HG02870 (cell line): ENCODE measurements around the gene CYP2W1.

Experiments
- ATAC-seq: cut with Tn5 transposase; IDR thresholded peaks from one replicate; pipeline ENCODE4 v1.9.1; 2021; ENCODE audit warnings: mild to moderate bottlenecking, moderate library complexity; ENCODE audit not compliant: unreplicated experiment

The CYP2W1 gene

GRCh38 chr7:1011297-1012003 lies 28.5 kb downstream of the CYP2W1 start:
- no peak for ATAC-seq

GRCh38 chr7:1012004-1012715 lies 29.2 kb downstream of the CYP2W1 start:
- ATAC-seq, result no peak

GRCh38 chr7:1012716-1013095 lies 29.7 kb downstream of the CYP2W1 start:
- ATAC-seq, result no peak

- no peak for ATAC-seq
These were observed 30.6 kb downstream of the CYP2W1 start for GRCh38 chr7:1013581-1013980.

- no peak for ATAC-seq
These were observed 31.7 kb downstream of the CYP2W1 start for GRCh38 chr7:1014681-1015080.

- no peak for ATAC-seq
These were observed 32.5 kb downstream of the CYP2W1 start for GRCh38 chr7:1015196-1016121.

- no peak for ATAC-seq
These were observed 33.9 kb downstream of the CYP2W1 start for GRCh38 chr7:1016577-1017531.

GRCh38 chr7:1017586-1018333 lies 34.8 kb downstream of the CYP2W1 start:
- ATAC-seq, result no peak

GRCh38 chr7:1018334-1018695 lies 35.3 kb downstream of the CYP2W1 start:
- no peak for ATAC-seq

GRCh38 chr7:1019255-1019785 lies 36.3 kb downstream of the CYP2W1 start:
- ATAC-seq, result no peak

- ATAC-seq, result no peak
These were observed 37.0 kb downstream of the CYP2W1 start for GRCh38 chr7:1019789-1020610.

GRCh38 chr7:1020849-1021251 lies 37.9 kb downstream of the CYP2W1 start:
- ATAC-seq, result no peak

- ATAC-seq, result no peak
These were observed 38.4 kb downstream of the CYP2W1 start for GRCh38 chr7:1021366-1021765.

- no peak for ATAC-seq
These were observed 39.0 kb downstream of the CYP2W1 start for GRCh38 chr7:1021931-1022330.

- no peak for ATAC-seq
These were observed 39.4 kb downstream of the CYP2W1 start for GRCh38 chr7:1022356-1022755.

- ATAC-seq, result no peak
These were observed 40.0 kb downstream of the CYP2W1 start for GRCh38 chr7:1022801-1023465.

GRCh38 chr7:1024331-1024841 lies 41.4 kb downstream of the CYP2W1 start:
- peak; percentile 39 for ATAC-seq
